ENCODE data around the gene NEURL1.

DNA sequence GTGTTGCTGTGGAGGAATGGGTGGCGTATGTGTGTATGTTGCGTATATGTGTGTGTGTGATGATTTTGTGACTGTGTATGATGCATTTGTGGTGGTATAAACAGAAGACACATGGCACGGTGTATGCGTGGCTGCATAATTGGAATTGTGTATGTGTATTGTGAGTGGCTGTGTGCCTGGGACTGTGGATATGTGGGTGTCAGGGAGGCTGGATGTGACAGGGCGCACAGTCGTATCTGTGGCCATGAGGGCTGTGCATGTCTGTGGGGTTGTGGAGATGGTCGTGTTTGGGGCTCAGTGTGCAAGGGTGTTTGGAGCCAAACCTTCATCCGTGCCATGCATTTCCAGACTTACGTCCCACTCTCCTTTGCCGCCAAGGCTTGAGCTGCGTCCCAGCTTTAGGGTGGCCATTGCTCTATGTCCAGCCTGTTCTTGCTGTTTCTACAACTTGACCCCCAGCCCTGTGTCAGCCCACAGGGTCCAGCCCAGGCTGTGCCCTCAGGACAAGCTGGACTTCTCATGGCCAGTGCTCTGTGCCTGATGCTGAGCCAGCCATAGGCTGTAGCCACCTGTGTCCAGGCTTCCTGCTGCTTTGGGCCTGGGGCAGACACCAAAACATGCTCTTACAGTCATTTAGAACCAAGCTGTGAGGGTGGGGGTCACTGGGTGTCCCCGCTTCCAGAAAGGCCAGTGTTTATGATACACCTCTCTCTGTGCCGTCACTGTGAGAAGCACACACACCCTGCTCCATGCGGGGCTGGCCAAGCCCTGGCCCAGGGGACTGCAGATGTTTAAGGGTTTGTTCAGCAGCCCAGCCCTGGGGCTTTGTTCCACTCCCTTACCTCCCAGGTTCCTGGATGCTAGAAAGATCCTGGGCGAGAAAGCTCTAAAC lies 127.6 kb downstream of the NEURL1 start:
- TF ChIP-seq, protein P1, sequence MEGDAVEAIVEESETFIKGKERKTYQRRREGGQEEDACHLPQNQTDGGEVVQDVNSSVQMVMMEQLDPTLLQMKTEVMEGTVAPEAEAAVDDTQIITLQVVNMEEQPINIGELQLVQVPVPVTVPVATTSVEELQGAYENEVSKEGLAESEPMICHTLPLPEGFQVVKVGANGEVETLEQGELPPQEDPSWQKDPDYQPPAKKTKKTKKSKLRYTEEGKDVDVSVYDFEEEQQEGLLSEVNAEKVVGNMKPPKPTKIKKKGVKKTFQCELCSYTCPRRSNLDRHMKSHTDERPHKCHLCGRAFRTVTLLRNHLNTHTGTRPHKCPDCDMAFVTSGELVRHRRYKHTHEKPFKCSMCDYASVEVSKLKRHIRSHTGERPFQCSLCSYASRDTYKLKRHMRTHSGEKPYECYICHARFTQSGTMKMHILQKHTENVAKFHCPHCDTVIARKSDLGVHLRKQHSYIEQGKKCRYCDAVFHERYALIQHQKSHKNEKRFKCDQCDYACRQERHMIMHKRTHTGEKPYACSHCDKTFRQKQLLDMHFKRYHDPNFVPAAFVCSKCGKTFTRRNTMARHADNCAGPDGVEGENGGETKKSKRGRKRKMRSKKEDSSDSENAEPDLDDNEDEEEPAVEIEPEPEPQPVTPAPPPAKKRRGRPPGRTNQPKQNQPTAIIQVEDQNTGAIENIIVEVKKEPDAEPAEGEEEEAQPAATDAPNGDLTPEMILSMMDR (IDR thresholded peaks at IDR 0.05; ENCODE audit: poor library complexity) = no peak
- no peak for TF ChIP-seq EZH2phosphoT487 (IDR thresholded peaks at IDR 0.05; ENCODE audit: low read depth, severe bottlenecking, unreplicated experiment)

All from hepatocyte (in vitro differentiated cells).